HCT116 (cell line): ENCODE results near the gene ARL5C.

Experiments
- CTCF ChIP-seq, 3 experiments: fragments of 200-600 bp in 1 of 3; sonication (generic) in 1 of 3; IDR thresholded peaks in 2 of 3; conservative IDR thresholded peaks in 1 of 3; 2 replicates each; pipeline ENCODE4 v1.5.1; 2012 to 2017; ENCODE audit warnings: low read depth in 2 of 3, low read length in 2 of 3, antibody characterized with exemption in 1 of 3, borderline replicate concordance in 1 of 3, control low read depth in 1 of 3, mild to moderate bottlenecking in 1 of 3, mixed read lengths in 1 of 3, mixed run types in 1 of 3, moderate library complexity in 1 of 3; ENCODE audit not compliant: insufficient read depth in 1 of 3
- EZH2 ChIP-seq: fragments of 200-600 bp; sonication (generic); IDR thresholded peaks from 2 replicates; pipeline ENCODE4 v1.6.1; 2017; ENCODE audit warnings: antibody characterized with exemption, mixed run types
- JUND ChIP-seq: IDR thresholded peaks from 2 replicates; pipeline ENCODE4 v1.6.1; 2012
- ZFX ChIP-seq: fragments of 450-650 bp; IDR thresholded peaks from 2 replicates; pipeline ENCODE4 v1.6.1; 2017

GRCh38 chr17:39107155-39107554 lies 58.8 kb downstream of the ARL5C start:
- TF ChIP-seq EZH2 = no peak
- TF ChIP-seq CTCF (IDR thresholded peaks at IDR 0.05 in 2 of 3, conservative IDR thresholded peaks at IDR 0.05 in 1 of 3; ENCODE audit: borderline replicate concordance in 1 of 3, insufficient read depth in 1 of 3, low read depth in 2 of 3, low read length in 2 of 3) = no peak
- no peak for TF ChIP-seq JUND
- no peak for TF ChIP-seq ZFX
